ENCODE measurements around the gene HHIPL1.

The HHIPL1 gene

GRCh38 chr14:99612071-99612737, 32.7 kb upstream of the HHIPL1 start:
- no peak for DNase-seq

GRCh38 chr14:99612738-99613330, 32.1 kb upstream of the HHIPL1 start:
- DNase-seq, result no peak

GRCh38 chr14:99615497-99616157, 29.3 kb upstream of the HHIPL1 start:
- DNase-seq, result no peak

- DNase-seq, result no peak
Observed at GRCh38 chr14:99616832-99617800, 27.8 kb upstream of the HHIPL1 start.

- DNase-seq, result no peak
Observed at GRCh38 chr14:99619835-99620834, 24.8 kb upstream of the HHIPL1 start.

GRCh38 chr14:99621948-99622347, 23.0 kb upstream of the HHIPL1 start:
- no peak for DNase-seq

- DNase-seq, result no peak
Observed at GRCh38 chr14:99624024-99624423, 20.9 kb upstream of the HHIPL1 start.

GRCh38 chr14:99624971-99625370, 20.0 kb upstream of the HHIPL1 start:
- DNase-seq, result no peak

GRCh38 chr14:99625476-99625875, 19.5 kb upstream of the HHIPL1 start:
- no peak for DNase-seq

- no peak for DNase-seq
Observed at GRCh38 chr14:99626041-99626648, 18.8 kb upstream of the HHIPL1 start.

GRCh38 chr14:99627100-99627499, 17.8 kb upstream of the HHIPL1 start:
- DNase-seq, result no peak

- DNase-seq, result no peak
Observed at GRCh38 chr14:99627510-99628381, 17.2 kb upstream of the HHIPL1 start.

GRCh38 chr14:99628887-99629618, 15.9 kb upstream of the HHIPL1 start:
- peak; percentile 32 for DNase-seq

GRCh38 chr14:99630202-99630601, 14.7 kb upstream of the HHIPL1 start:
- DNase-seq, result no peak

- no peak for DNase-seq
Observed at GRCh38 chr14:99632410-99633035, 12.4 kb upstream of the HHIPL1 start.

- no peak for DNase-seq
Observed at GRCh38 chr14:99633141-99633540, 11.8 kb upstream of the HHIPL1 start.

GRCh38 chr14:99633918-99634317, 11.0 kb upstream of the HHIPL1 start:
- DNase-seq, result no peak

- DNase-seq, result no peak
Observed at GRCh38 chr14:99634443-99634842, 10.5 kb upstream of the HHIPL1 start.

- no peak for DNase-seq
Observed at GRCh38 chr14:99635116-99635515, 9.8 kb upstream of the HHIPL1 start.

Measured in SHP77 treated with DMSO at 0.1 percent for 48 hours (cell line).